Colonic mucosa (tissue), 4 donors: ENCODE data around the gene SMIM1. TPM values are rescaled to one million over a fixed set of nuclear protein-coding genes. Genes with fewer than 3 reads are reported as not detected.

Experiments used
- DNase-seq: peaks from one replicate; pipeline ENCODE4 v3.0.0-alpha.2; 2020
- H3K27ac ChIP-seq: fragments of 200-600 bp; one replicate; pipeline ENCODE4 v1.8.0; 2021
- H3K27me3 ChIP-seq: fragments of 200-600 bp; one replicate; pipeline ENCODE4 v1.8.0; 2021
- H3K36me3 ChIP-seq: fragments of 200-600 bp; one replicate; pipeline ENCODE4 v1.8.0; 2021
- H3K4me1 ChIP-seq: fragments of 200-600 bp; one replicate; pipeline ENCODE4 v1.8.0; 2021; ENCODE audit warnings: mild to moderate bottlenecking
- H3K4me3 ChIP-seq: fragments of 200-600 bp; one replicate; pipeline ENCODE4 v1.8.0; 2021
- H3K9ac ChIP-seq, 2 donors: one replicate each; pipeline ENCODE4 v1.7.0; 2013; ENCODE audit warnings: control low read depth in 2 of 2, low read depth in 2 of 2, low read length in 2 of 2
- H3K9me3 ChIP-seq: fragments of 200-600 bp; one replicate; pipeline ENCODE4 v1.8.0; 2021
- CTCF ChIP-seq: fragments of 200-600 bp; IDR thresholded peaks from one replicate; pipeline ENCODE4 v1.8.0; 2022; ENCODE audit warnings: antibody characterized with exemption, mild to moderate bottlenecking
- intact Hi-C: fragments of 100-400 bp; cut with DNase I; formaldehyde crosslinking; loops from one replicate; pipeline ENCODE4 v1.14.1; 2022
- total RNA-seq, 2 donors: library from RNA; stranded (reverse); fragmentation: NEBNext Ultra II Directional in 1 of 2; extraction: Animal tissue kit (Norgen Biotek cat#: 25700) in 1 of 2; gene quantifications; one replicate each; pipeline ENCODE4 v1.2.1, GENCODE V29; 2021
- donor health status: healthy.
- donor health status: DM: no; HTN: no; CAD: no.
- donor health status: DM: no; HTN: no; CAD: no.

The SMIM1 gene
- total RNA-seq, 2 donors from 2014 or later, result 1.9 to 2.4 TPM

- Histone ChIP-seq H3K27ac (no peak overlapping the region), H3K4me3 (no peak overlapping the region), H3K4me1 (no peaks in the 10 kb centered on the region), H3K27me3 (no peaks in the 10 kb centered on the region), H3K36me3 (no peaks in the 10 kb centered on the region), H3K9me3 (no peaks in the 10 kb centered on the region), H3K9ac (no peak overlapping the region)
- intact Hi-C loops, result loop anchor here (10.0 kb wide), 1 partner anchor 233 kb away; no protein-coding TSS in a partner anchor
- no peak for DNase-seq
- TF ChIP-seq CTCF, result no peak
Observed at GRCh38 chr1:3727825-3728776, 44.4 kb upstream of the SMIM1 start.

- Histone ChIP-seq H3K27ac (no peak overlapping the region), H3K9me3 (no peaks in the 10 kb centered on the region), H3K36me3 (no peaks in the 10 kb centered on the region), H3K4me3 (no peak overlapping the region), H3K4me1 (no peaks in the 10 kb centered on the region), H3K27me3 (no peaks in the 10 kb centered on the region), H3K9ac (no peak overlapping the region)
- intact Hi-C loops, result loop anchor here (10.0 kb wide), 1 partner anchor 235 kb away; no protein-coding TSS in a partner anchor
- no peak for TF ChIP-seq CTCF
- DNase-seq, result no peak
Observed at GRCh38 chr1:3729594-3730542, 42.7 kb upstream of the SMIM1 start.

- H3K4me1 ChIP-seq, result no peaks in the 10 kb centered on the region
- H3K4me3 ChIP-seq, result no peak overlapping the region
- no peaks in the 10 kb centered on the region for H3K9me3 ChIP-seq
- H3K9ac ChIP-seq, result no peak overlapping the region
- DNase-seq, result no peak
- H3K36me3 ChIP-seq, result no peaks in the 10 kb centered on the region
- no peak overlapping the region for H3K27ac ChIP-seq
- no peak for TF ChIP-seq CTCF
- no peaks in the 10 kb centered on the region for H3K27me3 ChIP-seq
- intact Hi-C loops, result no loop called here
Observed at GRCh38 chr1:3730543-3731247, 41.9 kb upstream of the SMIM1 start.

- intact Hi-C loops, result no loop called here
- H3K4me3 ChIP-seq, result no peak overlapping the region
- DNase-seq, result no peak
- no peaks in the 10 kb centered on the region for H3K36me3 ChIP-seq
- TF ChIP-seq CTCF, result no peak
- H3K27ac ChIP-seq, result no peak overlapping the region
- no peak overlapping the region for H3K9ac ChIP-seq
- H3K4me1 ChIP-seq, result no peaks in the 10 kb centered on the region
- no peaks in the 10 kb centered on the region for H3K27me3 ChIP-seq
- no peaks in the 10 kb centered on the region for H3K9me3 ChIP-seq
Observed at GRCh38 chr1:3731583-3732433, 40.7 kb upstream of the SMIM1 start.
